Keratinocyte (primary cell): Measurements from ENCODE around the gene ADGRD1.

Experiments
- CTCF ChIP-seq, 3 experiments: IDR thresholded peaks in 1 of 3; conservative IDR thresholded peaks in 1 of 3; optimal IDR thresholded peaks in 1 of 3; 2 replicates in 2 of 3; 3 replicates in 1 of 3; pipeline versions ENCODE3 to v1.5.1; 2011; ENCODE audit warnings: low read length in 3 of 3, mild to moderate bottlenecking in 3 of 3, moderate library complexity in 2 of 3, control low read depth in 1 of 3, inconsistent platforms in 1 of 3; ENCODE audit not compliant: insufficient read depth in 2 of 3; ENCODE audit errors: extremely low read depth in 1 of 3
- EZH2 ChIP-seq: IDR thresholded peaks from one replicate; pipeline ENCODE4 v1.6.1; 2012; ENCODE audit warnings: inconsistent platforms, mild to moderate bottlenecking, low read length, moderate library complexity

DNA sequence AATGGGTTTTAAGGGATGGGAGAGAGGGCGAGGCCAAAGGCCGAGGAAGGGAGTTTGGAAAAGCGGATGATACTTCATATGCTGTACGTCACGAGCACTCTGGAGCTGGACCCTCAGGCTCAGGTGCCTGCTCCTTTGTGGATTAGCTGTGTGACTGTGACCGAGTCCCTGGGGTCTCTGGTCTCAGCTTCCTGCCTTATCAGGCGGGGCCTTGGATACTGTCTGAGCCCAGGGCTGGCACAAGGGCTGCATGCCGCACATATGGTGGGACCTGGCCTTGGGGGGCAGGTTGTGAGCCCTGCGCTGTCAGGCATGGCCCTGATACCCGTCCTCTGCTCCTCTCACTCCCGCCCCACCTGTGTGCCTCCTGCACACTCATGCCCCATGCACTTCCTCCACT, 95.3 kb downstream of the ADGRD1 start:
- TF ChIP-seq CTCF (optimal IDR thresholded peaks at IDR 0.05 in 1 of 3, IDR thresholded peaks at IDR 0.05 in 1 of 3, conservative IDR thresholded peaks at IDR 0.05 in 1 of 3; ENCODE audit: extremely low read depth in 1 of 3, insufficient read depth in 2 of 3, low read length in 3 of 3), result no peak
- TF ChIP-seq EZH2, result no peak
